MM.1S (cell line): ENCODE data around the gene PICALM.

Experiments used
- CTCF ChIP-seq: fragments of 300-600 bp; sonication (generic); IDR thresholded peaks from 2 replicates; pipeline ENCODE4 v1.5.1; 2016; ENCODE audit warnings: antibody characterized with exemption, low read length, mixed read lengths
- EZH2phosphoT487 ChIP-seq: fragments of 300-600 bp; sonication (generic); IDR thresholded peaks from 2 replicates; pipeline ENCODE4 v1.6.1; 2018; ENCODE audit warnings: antibody characterized with exemption, low read length

DNA sequence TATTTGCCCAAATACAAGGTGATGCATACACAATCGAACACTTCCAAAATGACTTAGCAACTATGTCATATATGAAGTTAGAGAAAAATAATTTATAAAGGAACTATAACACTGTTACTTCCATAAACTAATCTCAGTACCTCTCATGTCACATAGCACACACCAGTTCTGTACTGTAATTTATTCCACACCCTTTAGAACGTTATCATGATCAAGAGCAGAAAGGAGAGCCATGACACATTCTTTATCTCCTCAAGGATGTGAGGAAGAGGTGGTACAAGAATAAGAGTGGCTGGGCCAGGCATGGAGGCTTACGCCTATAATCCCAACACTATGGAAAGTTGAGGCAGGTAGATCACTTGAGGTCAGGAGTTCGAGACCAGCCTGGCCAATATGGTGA is 31.1 kb downstream of the PICALM start:
- TF ChIP-seq CTCF, result no peak
- no peak for TF ChIP-seq EZH2phosphoT487
